GM18511 (cell line): ENCODE data around the gene HIC2.
"Not testable (repeated sequence)": the region's sequence is repeated elsewhere in the genome, so short reads cannot be mapped to it uniquely, and the experiment has no call there.

Experiments
- ATAC-seq: cut with Tn5 transposase; IDR thresholded peaks from one replicate; pipeline ENCODE4 v1.9.1; 2021; ENCODE audit warnings: mild to moderate bottlenecking, moderate library complexity; ENCODE audit not compliant: unreplicated experiment

HIC2 gene

GRCh38 chr22:21434378-21435233 is 17.4 kb downstream of the HIC2 start:
- ATAC-seq: not testable (repeated sequence)

- not testable (repeated sequence) for ATAC-seq
Measured at GRCh38 chr22:21435998-21436810, 19.0 kb downstream of the HIC2 start.

- ATAC-seq: not testable (repeated sequence)
Measured at GRCh38 chr22:21438013-21438412, 20.8 kb downstream of the HIC2 start.

GRCh38 chr22:21440018-21440636 is 23.0 kb downstream of the HIC2 start:
- ATAC-seq: not testable (repeated sequence)

- ATAC-seq: not testable (repeated sequence)
Measured at GRCh38 chr22:21440676-21441075, 23.5 kb downstream of the HIC2 start.

GRCh38 chr22:21441170-21441569 is 24.0 kb downstream of the HIC2 start:
- not testable (repeated sequence) for ATAC-seq

GRCh38 chr22:21442123-21442522 is 25.0 kb downstream of the HIC2 start:
- ATAC-seq: not testable (repeated sequence)

- ATAC-seq: not testable (repeated sequence)
Measured at GRCh38 chr22:21442646-21443045, 25.5 kb downstream of the HIC2 start.

- no peak for ATAC-seq
Measured at GRCh38 chr22:21443057-21443734, 26.0 kb downstream of the HIC2 start.

GRCh38 chr22:21443735-21444421 is 26.7 kb downstream of the HIC2 start:
- no peak for ATAC-seq

GRCh38 chr22:21444701-21445436 is 27.7 kb downstream of the HIC2 start:
- no peak for ATAC-seq

- ATAC-seq: no peak
Measured at GRCh38 chr22:21445437-21446127, 28.4 kb downstream of the HIC2 start.

- no peak for ATAC-seq
Measured at GRCh38 chr22:21446128-21446826, 29.1 kb downstream of the HIC2 start.

GRCh38 chr22:21446827-21447690 is 29.9 kb downstream of the HIC2 start:
- ATAC-seq: no peak

- ATAC-seq: no peak
Measured at GRCh38 chr22:21447694-21448402, 30.7 kb downstream of the HIC2 start.

GRCh38 chr22:21448627-21449416 is 31.7 kb downstream of the HIC2 start:
- ATAC-seq: no peak
